Stimulated activated naive B cell treated with anti-CD40 and anti-IgM and Interleukin-4, amounts not matched to agents 10 μg/mL and 1 μg/mL and 100 μg/mL, for 72 hours (primary cell): ENCODE results near the gene OR6Y1.

ENCODE experiments used
- ATAC-seq, 2 donors: fragments of 150-1000 bp; cut with Tn5 transposase; replicated peaks; 2 replicates each; pipeline ENCODE4 v1.10.0; 2021; ENCODE audit warnings: moderate library complexity in 1 of 2
- DNase-seq: peaks from one replicate; pipeline ENCODE4 v3.0.0; 2021
- H3K27ac Mint-ChIP-seq: one replicate; pipeline ENCODE4 v1.8.0; 2022; ENCODE audit warnings: mild to moderate bottlenecking, mixed read lengths
- H3K27me3 Mint-ChIP-seq, 2 donors: one replicate each; pipeline ENCODE4 v1.8.0; 2022; ENCODE audit warnings: mixed read lengths in 2 of 2
- H3K36me3 Mint-ChIP-seq, 2 donors: one replicate each; pipeline ENCODE4 v1.8.0; 2022; ENCODE audit warnings: mixed read lengths in 2 of 2, mild to moderate bottlenecking in 1 of 2
- H3K4me1 Mint-ChIP-seq, 2 donors: one replicate each; pipeline ENCODE4 v1.8.0; 2022; ENCODE audit warnings: mixed read lengths in 2 of 2, mild to moderate bottlenecking in 1 of 2
- H3K4me3 Mint-ChIP-seq, 2 donors: one replicate each; pipeline ENCODE4 v1.8.0; 2022; ENCODE audit warnings: mild to moderate bottlenecking in 2 of 2, mixed read lengths in 2 of 2, moderate library complexity in 1 of 2
- H3K9me3 Mint-ChIP-seq, 2 donors: one replicate each; pipeline ENCODE4 v1.8.0; 2022; ENCODE audit warnings: mixed read lengths in 2 of 2, mild to moderate bottlenecking in 1 of 2

The OR6Y1 gene, protein sequence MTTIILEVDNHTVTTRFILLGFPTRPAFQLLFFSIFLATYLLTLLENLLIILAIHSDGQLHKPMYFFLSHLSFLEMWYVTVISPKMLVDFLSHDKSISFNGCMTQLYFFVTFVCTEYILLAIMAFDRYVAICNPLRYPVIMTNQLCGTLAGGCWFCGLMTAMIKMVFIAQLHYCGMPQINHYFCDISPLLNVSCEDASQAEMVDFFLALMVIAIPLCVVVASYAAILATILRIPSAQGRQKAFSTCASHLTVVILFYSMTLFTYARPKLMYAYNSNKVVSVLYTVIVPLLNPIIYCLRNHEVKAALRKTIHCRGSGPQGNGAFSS

DNA sequence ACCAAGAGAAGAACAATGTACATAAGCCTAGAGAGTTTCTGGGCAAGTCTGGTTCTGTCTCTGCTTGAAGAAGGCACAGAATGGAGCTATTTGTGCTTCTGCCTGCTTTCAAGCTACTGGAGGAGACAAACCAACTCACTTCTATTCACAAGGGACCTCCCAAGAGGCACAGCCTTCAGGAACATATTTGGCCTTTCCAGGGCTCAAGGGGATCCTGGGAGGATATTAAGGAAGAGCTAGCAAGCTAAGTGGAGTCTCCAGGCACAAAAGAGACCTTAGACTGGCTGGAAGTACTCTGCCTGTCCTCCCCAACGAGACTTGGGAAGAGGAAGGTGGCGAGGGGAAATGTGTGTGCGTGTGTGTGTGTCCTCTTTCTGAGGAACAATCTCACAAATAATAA is at the start of gene OR6Y1:
TSS of gene OR6Y1 (minus strand) at position 54 of the 400 bp plus-strand sequence. CDS start 6,300 bp downstream, outside the sequence.
- no peak for ATAC-seq
- DNase-seq: no peak
- peaks cover 17 to 19% of the 10 kb centered on the region in 2 donors for H3K27me3 Mint-ChIP-seq
- no peaks in the 10 kb centered on the region for H3K36me3 Mint-ChIP-seq
- no peaks in the 10 kb centered on the region for H3K4me1 Mint-ChIP-seq
- H3K27ac Mint-ChIP-seq: no peak within 1 kb of the TSS
- H3K9me3 Mint-ChIP-seq: no peaks in the 10 kb centered on the region
- no peak within 1 kb of the TSS for H3K4me3 Mint-ChIP-seq

DNA sequence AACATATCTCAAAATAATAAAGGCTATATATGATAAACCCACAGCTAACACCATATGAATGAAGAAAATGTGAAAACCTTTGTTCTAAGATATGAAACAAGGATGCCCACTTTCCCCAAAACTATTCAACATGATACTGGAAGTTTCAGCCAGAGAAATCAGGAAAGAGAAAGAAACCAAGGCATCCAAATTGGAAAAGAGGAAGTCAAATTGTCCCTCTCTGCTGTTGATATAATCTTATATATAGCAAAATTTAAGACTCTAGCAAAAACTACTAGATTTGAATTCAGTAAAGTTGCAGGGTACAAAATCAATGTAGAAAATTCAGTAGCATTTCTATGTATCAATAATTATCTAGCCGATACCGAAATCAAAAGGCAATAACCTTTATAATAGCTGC is 46.5 kb upstream of the OR6Y1 start:
- Mint-ChIP-seq H3K4me1 (no peaks in the 10 kb centered on the region), H3K36me3 (peaks cover 6 to 15% of the 10 kb centered on the region in 2 donors), H3K27ac (no peak overlapping the region), H3K27me3 (peaks cover 12% of the 10 kb centered on the region in 2 donors), H3K4me3 (no peak overlapping the region), H3K9me3 (peaks cover 14 to 18% of the 10 kb centered on the region in 2 donors)
- ATAC-seq (no peak), DNase-seq (no peak)

DNA sequence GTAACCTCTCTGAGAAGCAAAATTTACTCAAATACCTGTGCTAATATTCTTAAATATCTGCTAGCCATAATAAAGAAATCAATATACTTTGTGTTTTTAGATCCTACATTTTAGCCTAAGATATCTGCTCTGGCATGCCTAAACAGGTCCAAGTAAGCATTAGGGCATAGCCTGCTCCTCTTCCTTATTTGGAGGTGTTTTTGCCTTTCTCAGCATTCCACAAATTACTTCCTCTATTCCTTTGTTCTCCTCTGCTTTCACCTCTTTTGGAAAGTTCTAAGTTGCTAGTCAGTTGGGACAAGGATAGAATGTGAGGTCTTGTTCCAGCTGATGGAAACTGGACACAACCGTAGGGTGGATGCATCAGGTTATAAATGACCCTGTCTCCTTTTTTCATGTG is 32.7 kb upstream of the OR6Y1 start:
- H3K9me3 Mint-ChIP-seq: peaks cover 9 to 13% of the 10 kb centered on the region in 2 donors
- DNase-seq (no peak), ATAC-seq (no peak)
- no peaks in the 10 kb centered on the region for H3K4me1 Mint-ChIP-seq
- peaks cover 0 to 8% of the 10 kb centered on the region in 2 donors for H3K36me3 Mint-ChIP-seq
- H3K27me3 Mint-ChIP-seq: peaks cover 5 to 15% of the 10 kb centered on the region in 2 donors
- no peak overlapping the region for H3K27ac Mint-ChIP-seq
- H3K4me3 Mint-ChIP-seq: no peak overlapping the region

DNA sequence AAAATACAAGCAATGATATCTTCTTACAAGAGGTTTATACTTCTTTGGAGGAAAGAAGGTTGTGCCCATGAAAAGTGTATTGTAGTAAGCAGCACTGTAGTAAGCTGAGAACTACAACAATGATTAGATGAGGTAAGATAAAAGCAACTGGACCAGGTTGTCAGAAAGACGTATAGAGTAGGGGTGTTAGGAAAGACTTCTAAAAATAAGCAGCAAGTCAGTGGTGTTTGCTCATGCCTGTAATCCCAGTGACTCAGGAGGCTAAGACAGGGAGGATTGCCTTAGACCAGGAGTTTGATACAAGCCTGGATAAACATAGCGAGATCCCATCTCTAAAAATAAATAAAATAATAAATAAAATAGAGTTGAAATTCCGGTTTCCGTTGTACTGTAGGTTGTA is 29.8 kb upstream of the OR6Y1 start:
- ATAC-seq: no peak
- DNase-seq: no peak
- H3K4me3 Mint-ChIP-seq: no peak overlapping the region
- H3K27ac Mint-ChIP-seq: no peak overlapping the region
- peaks cover 0 to 6% of the 10 kb centered on the region in 2 donors for H3K36me3 Mint-ChIP-seq
- H3K4me1 Mint-ChIP-seq: no peaks in the 10 kb centered on the region
- peaks cover 5 to 20% of the 10 kb centered on the region in 2 donors for H3K27me3 Mint-ChIP-seq
- peaks cover 7 to 9% of the 10 kb centered on the region in 2 donors for H3K9me3 Mint-ChIP-seq

DNA sequence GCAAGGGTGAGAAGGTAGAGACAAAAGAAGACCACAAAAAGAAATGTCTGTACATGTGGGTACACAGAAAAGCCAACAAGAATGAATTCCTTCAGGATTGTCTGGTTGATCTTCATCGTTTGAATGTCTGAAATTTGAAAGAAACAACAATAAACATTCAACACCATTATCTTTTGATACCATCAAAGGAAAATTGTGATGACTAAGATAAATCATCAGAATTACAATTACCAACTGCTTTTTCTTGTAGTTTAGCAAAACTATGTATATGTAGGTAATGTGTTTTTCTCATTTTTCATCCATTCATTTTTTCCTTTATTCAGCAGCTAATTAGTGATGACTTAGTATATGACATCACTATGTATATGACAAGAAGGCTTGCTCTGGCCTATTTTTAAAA is 25.5 kb upstream of the OR6Y1 start, which contains the start of gene OR10X1:
TSS of gene OR10X1 (minus strand) at position 167 of the 400 bp plus-strand sequence. CDS start at position 167, 0 bp downstream.
- ATAC-seq: no peak
- H3K36me3 Mint-ChIP-seq: no peaks in the 10 kb centered on the region
- DNase-seq: no peak
- no peak within 1 kb of the TSS for H3K27ac Mint-ChIP-seq
- H3K9me3 Mint-ChIP-seq: no peaks in the 10 kb centered on the region
- no peaks in the 10 kb centered on the region for H3K4me1 Mint-ChIP-seq
- H3K27me3 Mint-ChIP-seq: peaks cover 4 to 18% of the 10 kb centered on the region in 2 donors
- H3K4me3 Mint-ChIP-seq: no peak within 1 kb of the TSS

DNA sequence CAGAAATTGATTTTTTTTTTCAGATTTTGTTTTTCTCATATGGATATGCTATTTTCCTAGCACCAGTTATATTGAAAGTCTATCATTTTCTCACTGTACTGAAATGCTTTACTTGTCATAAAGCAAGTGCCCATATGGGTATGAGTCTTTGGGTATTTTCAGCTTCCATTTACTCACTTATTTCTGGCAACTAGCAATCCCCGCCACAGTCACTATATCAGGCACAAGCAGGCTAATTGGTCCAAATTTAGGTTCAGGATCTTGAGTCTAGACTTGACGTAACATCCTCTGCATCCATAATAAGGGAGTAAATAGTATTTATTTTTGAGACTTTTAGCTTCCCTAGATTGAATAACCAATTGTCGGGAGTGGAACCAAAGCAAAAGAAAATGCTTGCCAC is 23.4 kb upstream of the OR6Y1 start:
- no peaks in the 10 kb centered on the region for H3K9me3 Mint-ChIP-seq
- no peak overlapping the region for H3K27ac Mint-ChIP-seq
- H3K4me3 Mint-ChIP-seq: no peak overlapping the region
- H3K36me3 Mint-ChIP-seq: no peaks in the 10 kb centered on the region
- H3K27me3 Mint-ChIP-seq: peaks cover 4 to 5% of the 10 kb centered on the region in 2 donors
- H3K4me1 Mint-ChIP-seq: no peaks in the 10 kb centered on the region
- ATAC-seq (no peak), DNase-seq (no peak)

DNA sequence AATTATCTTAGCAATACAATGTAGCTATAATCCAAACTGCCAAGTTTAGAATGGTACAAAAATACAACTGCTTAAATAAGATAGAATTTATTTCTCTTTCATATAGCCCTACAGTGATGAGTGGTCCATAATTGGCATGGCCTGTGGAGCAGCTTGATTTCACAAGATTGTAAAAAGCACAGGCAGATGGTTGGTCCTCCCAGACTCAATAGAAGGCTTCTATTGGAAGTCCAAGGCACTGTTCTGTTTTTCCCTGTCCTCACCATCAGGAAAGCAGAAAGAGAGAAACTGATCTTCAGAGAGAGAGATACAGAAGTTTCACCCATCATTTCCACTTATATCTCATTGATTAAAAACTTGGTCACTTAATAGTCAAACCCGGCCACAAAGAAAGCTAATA is 18.0 kb upstream of the OR6Y1 start:
- DNase-seq (no peak), ATAC-seq (no peak)
- no peak overlapping the region for H3K4me3 Mint-ChIP-seq
- no peaks in the 10 kb centered on the region for H3K4me1 Mint-ChIP-seq
- no peak overlapping the region for H3K27ac Mint-ChIP-seq
- no peaks in the 10 kb centered on the region for H3K36me3 Mint-ChIP-seq
- H3K9me3 Mint-ChIP-seq: peaks cover 0 to 1% of the 10 kb centered on the region in 2 donors
- H3K27me3 Mint-ChIP-seq: peaks cover 0 to 4% of the 10 kb centered on the region in 2 donors

DNA sequence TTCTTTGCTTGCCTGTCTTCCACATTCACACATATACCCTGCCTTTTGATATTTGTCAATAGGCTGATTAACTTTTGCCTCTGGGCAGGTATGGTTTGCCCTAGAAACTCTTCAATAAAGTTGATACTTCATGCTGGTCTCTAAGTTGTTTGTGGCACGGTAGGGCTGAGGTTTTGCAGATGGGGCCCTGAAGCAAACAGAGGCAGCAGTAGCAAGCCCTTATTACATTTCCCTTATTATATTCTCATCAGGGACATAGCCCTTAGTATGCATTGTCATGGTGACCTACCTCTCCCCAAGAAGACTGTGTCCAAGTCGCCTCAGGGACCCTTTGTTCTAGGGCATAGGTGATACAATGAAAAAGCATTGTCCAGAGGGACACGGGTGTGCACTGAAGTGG is 16.3 kb upstream of the OR6Y1 start, which contains the start of gene OR6P1:
TSS of gene OR6P1 (minus strand) at position 101 of the 400 bp plus-strand sequence. CDS start 6,976 bp downstream, outside the sequence.
- ATAC-seq (no peak), DNase-seq (no peak)
- H3K27me3 Mint-ChIP-seq: peaks cover 0 to 4% of the 10 kb centered on the region in 2 donors
- H3K4me1 Mint-ChIP-seq: no peaks in the 10 kb centered on the region
- H3K4me3 Mint-ChIP-seq: no peak within 1 kb of the TSS
- no peaks in the 10 kb centered on the region for H3K36me3 Mint-ChIP-seq
- H3K27ac Mint-ChIP-seq: no peak within 1 kb of the TSS
- peaks cover 0 to 1% of the 10 kb centered on the region in 2 donors for H3K9me3 Mint-ChIP-seq

DNA sequence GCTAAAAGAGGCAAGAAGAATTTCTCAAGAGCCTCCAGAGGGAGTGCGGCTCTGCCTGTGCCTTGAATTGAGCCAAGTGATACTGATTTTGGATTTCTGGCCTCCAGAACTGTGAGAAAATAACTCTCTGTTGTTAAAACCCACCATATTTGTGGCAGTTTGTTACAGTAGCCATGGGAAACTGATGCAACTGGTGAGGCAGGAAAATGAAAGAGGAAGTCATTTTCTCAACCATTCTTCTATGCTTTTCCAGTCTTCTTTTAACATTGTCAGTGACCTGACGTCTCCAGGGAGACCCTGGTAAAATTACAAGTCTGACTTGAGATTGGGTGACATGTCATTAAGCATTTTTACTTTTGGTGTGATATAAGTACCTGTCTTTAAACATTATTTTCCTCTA is 10.4 kb upstream of the OR6Y1 start:
- ATAC-seq (peak; percentile 34 to 69), DNase-seq (no peak)
- no peak overlapping the region for H3K27ac Mint-ChIP-seq
- peaks cover 6 to 9% of the 10 kb centered on the region in 2 donors for H3K9me3 Mint-ChIP-seq
- peaks cover 9 to 16% of the 10 kb centered on the region in 2 donors for H3K4me1 Mint-ChIP-seq
- no peaks in the 10 kb centered on the region for H3K27me3 Mint-ChIP-seq
- H3K36me3 Mint-ChIP-seq: no peaks in the 10 kb centered on the region
- H3K4me3 Mint-ChIP-seq: no peak overlapping the region

DNA sequence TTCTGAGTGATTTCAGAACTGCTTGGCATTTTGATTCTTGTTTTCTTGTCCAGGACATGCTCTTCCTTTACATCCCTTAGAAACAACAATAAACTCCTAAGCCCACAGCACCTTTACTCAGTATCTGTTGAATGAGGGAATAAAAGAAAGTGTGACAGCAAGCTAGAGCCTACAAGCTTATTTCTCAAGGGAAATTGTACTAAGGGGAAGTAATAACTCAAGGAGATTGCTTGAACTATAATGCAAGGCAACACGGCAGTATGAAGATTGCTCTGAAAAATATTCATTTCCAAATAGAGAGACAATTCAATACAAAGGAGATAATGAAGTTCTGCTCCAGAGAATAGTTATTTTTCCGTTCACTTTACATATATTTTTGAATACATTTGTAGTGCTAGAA is 9.6 kb upstream of the OR6Y1 start:
- DNase-seq (no peak), ATAC-seq (peak in 1 of 2 donors; percentile 43)
- Mint-ChIP-seq H3K36me3 (no peaks in the 10 kb centered on the region), H3K27me3 (no peaks in the 10 kb centered on the region), H3K4me3 (no peak overlapping the region), H3K27ac (peak overlapping the region; percentile 14), H3K4me1 (peaks cover 9 to 16% of the 10 kb centered on the region in 2 donors), H3K9me3 (peaks cover 6 to 9% of the 10 kb centered on the region in 2 donors)

DNA sequence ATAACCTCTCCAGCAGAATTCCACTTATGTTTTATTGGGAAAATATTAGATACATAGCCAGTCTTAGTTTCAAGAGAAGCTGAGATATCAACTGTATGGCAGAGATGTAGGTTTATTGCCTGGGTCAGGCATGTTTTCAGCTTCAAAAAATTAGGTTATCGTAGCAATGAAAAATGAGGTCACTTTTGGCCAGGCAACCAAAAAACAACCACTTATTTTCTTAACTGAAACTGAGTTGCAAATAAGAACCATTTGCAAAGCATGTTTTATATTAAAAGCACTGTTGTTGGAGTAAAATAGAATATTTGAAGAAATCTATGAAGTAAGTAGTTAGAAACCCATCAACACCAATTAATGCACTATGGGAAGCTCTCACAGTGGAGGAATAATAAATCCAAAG is 5.5 kb upstream of the OR6Y1 start:
- Mint-ChIP-seq H3K9me3 (peaks cover 6 to 7% of the 10 kb centered on the region in 2 donors), H3K36me3 (no peaks in the 10 kb centered on the region), H3K4me1 (peaks cover 9 to 16% of the 10 kb centered on the region in 2 donors), H3K4me3 (no peak overlapping the region), H3K27me3 (peaks cover 0 to 4% of the 10 kb centered on the region in 2 donors), H3K27ac (no peak overlapping the region)
- ATAC-seq (no peak), DNase-seq (no peak)

DNA sequence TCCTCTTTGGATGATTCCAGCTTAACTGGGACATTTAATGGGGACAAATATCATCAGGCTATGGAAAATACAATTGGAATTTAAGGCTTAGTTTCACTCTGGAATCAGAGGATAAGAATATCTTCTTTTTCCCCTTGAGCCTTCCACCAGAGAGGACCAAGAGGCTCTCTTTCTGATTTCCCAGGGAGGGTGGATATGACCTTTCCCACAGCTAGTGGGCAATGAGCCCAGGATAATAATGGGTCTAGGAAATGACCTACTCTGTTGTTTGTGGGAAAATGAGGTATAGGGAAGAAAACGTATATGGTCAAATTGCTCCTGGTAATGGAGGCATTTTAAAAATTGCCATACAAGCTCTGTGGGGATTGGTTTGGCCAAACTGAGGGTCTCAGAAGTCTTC is 1.9 kb downstream of the OR6Y1 start:
- H3K9me3 Mint-ChIP-seq: no peaks in the 10 kb centered on the region
- no peak overlapping the region for H3K27ac Mint-ChIP-seq
- H3K36me3 Mint-ChIP-seq: no peaks in the 10 kb centered on the region
- no peak for DNase-seq
- H3K27me3 Mint-ChIP-seq: peaks cover 25 to 28% of the 10 kb centered on the region in 2 donors
- no peak for ATAC-seq
- H3K4me3 Mint-ChIP-seq: no peak overlapping the region
- H3K4me1 Mint-ChIP-seq: no peaks in the 10 kb centered on the region

DNA sequence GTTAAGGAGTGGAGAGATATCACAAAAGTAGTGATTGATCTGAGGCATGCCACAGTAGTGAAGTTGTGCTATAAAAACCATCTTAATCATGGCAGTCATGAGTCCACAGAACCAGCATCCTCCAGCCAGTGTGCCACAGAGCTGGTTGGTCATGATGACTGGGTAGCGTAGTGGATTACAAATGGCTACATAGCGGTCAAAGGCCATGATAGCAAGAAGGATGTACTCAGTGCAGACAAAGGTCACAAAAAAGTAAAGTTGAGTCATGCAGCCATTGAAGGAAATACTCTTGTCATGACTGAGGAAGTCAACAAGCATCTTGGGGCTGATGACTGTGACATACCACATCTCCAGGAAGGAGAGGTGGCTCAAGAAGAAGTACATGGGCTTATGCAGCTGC is 6.7 kb downstream of the OR6Y1 start:
- Mint-ChIP-seq H3K27ac (no peak overlapping the region), H3K27me3 (peaks cover 22 to 27% of the 10 kb centered on the region in 2 donors), H3K4me1 (no peaks in the 10 kb centered on the region), H3K36me3 (no peaks in the 10 kb centered on the region), H3K4me3 (no peak overlapping the region), H3K9me3 (peaks cover 2 to 4% of the 10 kb centered on the region in 2 donors)
- no peak for ATAC-seq
- DNase-seq: no peak

DNA sequence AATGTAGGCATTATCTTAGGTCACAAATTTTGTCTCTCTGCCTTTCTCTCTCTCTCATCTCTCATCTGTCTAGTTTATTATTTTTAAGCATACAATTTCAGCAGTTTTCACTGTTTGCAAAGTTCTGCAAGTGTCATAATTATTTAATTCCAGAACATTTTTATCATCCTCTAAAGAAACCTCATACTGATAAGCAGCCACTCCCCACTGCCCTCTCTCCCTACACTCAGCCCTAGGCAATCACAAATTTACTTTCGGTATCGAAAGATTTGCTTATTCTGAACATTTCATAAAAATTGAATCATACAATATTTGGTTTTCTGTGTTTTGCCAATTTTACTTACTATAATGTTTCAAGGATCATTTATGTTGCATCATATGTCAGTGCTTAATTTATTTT is 16.6 kb downstream of the OR6Y1 start:
- Mint-ChIP-seq H3K36me3 (no peaks in the 10 kb centered on the region), H3K27me3 (peaks cover 2 to 7% of the 10 kb centered on the region in 2 donors), H3K4me1 (no peaks in the 10 kb centered on the region), H3K4me3 (no peak overlapping the region), H3K27ac (peak overlapping the region; percentile 1), H3K9me3 (no peaks in the 10 kb centered on the region)
- DNase-seq (no peak), ATAC-seq (no peak)

DNA sequence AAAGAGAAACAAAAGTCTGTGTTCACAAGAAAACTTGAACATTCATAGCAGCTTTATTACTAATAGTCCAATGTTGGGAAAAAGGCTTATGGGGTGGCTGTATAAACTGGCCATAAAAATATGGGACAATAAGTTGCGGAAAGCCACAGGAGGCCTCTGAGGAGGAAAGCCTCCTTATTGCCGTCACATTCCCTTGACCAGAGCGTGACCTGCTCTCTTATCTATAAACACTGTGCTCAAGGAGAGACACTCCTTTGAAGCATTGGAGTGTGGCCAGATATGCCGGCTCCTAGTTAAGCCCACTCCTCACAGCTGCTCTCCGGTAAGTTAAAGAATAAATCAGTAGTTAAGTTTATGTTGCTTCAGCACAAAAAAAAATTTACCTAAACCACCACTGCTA is 19.7 kb downstream of the OR6Y1 start:
- peaks cover 24 to 25% of the 10 kb centered on the region in 2 donors for H3K27me3 Mint-ChIP-seq
- H3K4me1 Mint-ChIP-seq: no peaks in the 10 kb centered on the region
- no peak overlapping the region for H3K4me3 Mint-ChIP-seq
- DNase-seq (no peak), ATAC-seq (no peak)
- no peak overlapping the region for H3K27ac Mint-ChIP-seq
- no peaks in the 10 kb centered on the region for H3K36me3 Mint-ChIP-seq
- H3K9me3 Mint-ChIP-seq: peaks cover under 1% of the 10 kb centered on the region in 2 donors
